SK-N-SH treated with all-trans-retinoic acid at 6 μM for 48 hours (cell line): ENCODE measurements around the gene FAM240B.

ENCODE experiments used
- ATAC-seq: fragments of 200-7000 bp; cut with Tn5 transposase; 3 replicates; pipeline ENCODE4 v1.9.1; 2020; ENCODE audit warnings: mild to moderate bottlenecking, moderate library complexity
- ARNTL ChIP-seq: fragments of 450-650 bp; formaldehyde crosslinking; IDR thresholded peaks from 2 replicates; pipeline ENCODE4 v1.5.0; 2020; ENCODE audit warnings: low read depth, mild to moderate bottlenecking, moderate library complexity, borderline replicate concordance
- BACH2 ChIP-seq: fragments of 250-450 bp; sonication (Bioruptor Pico); IDR thresholded peaks from 2 replicates; pipeline ENCODE4 v1.9.0; 2021; ENCODE audit warnings: mild to moderate bottlenecking, borderline replicate concordance
- CREB5 ChIP-seq: fragments of 250-450 bp; sonication (Bioruptor Pico); IDR thresholded peaks from 2 replicates; pipeline ENCODE4 v1.5.1; 2020; ENCODE audit warnings: low read depth, mild to moderate bottlenecking, moderate library complexity
- CSDC2 ChIP-seq: fragments of 250-450 bp; sonication (Bioruptor Pico); IDR thresholded peaks from 2 replicates; pipeline ENCODE4 v1.5.0; 2020; ENCODE audit warnings: mild to moderate bottlenecking, moderate library complexity
- CSRNP3 ChIP-seq: fragments of 250-450 bp; sonication (Bioruptor Pico); IDR thresholded peaks from 2 replicates; pipeline ENCODE4 v1.5.1; 2021; ENCODE audit warnings: mild to moderate bottlenecking, moderate library complexity
- ESRRG ChIP-seq: fragments of 250-450 bp; sonication (Bioruptor Pico); IDR thresholded peaks from 2 replicates; pipeline ENCODE4 v1.6.1; 2021; ENCODE audit warnings: mild to moderate bottlenecking
- GLIS3 ChIP-seq: fragments of 250-450 bp; sonication (Bioruptor Pico); IDR thresholded peaks from 2 replicates; pipeline ENCODE4 v1.5.0; 2020; ENCODE audit warnings: mild to moderate bottlenecking, moderate library complexity
- ISL1 ChIP-seq: fragments of 250-450 bp; sonication (Bioruptor Pico); IDR thresholded peaks from 2 replicates; pipeline ENCODE4 v2.1.2; 2022; ENCODE audit warnings: mild to moderate bottlenecking, moderate library complexity
- OSR1 ChIP-seq: fragments of 250-450 bp; sonication (Bioruptor Pico); IDR thresholded peaks from 2 replicates; pipeline ENCODE4 v1.8.0; 2022; ENCODE audit warnings: moderate library complexity, mild to moderate bottlenecking, inconsistent platforms
- PATZ1 ChIP-seq: fragments of 250-450 bp; sonication (Bioruptor Pico); IDR thresholded peaks from 2 replicates; pipeline ENCODE4 v1.8.0; 2020; ENCODE audit warnings: mild to moderate bottlenecking, moderate library complexity, borderline replicate concordance
- PPARA ChIP-seq: fragments of 250-450 bp; sonication (Bioruptor Pico); IDR thresholded peaks from 2 replicates; pipeline ENCODE4 v1.5.0; 2020; ENCODE audit warnings: mild to moderate bottlenecking, borderline replicate concordance
- RARB ChIP-seq: fragments of 250-450 bp; sonication (Bioruptor Pico); IDR thresholded peaks from 2 replicates; pipeline ENCODE4 v1.8.0; 2021; ENCODE audit warnings: mild to moderate bottlenecking, moderate library complexity
- SNAI2 ChIP-seq: fragments of 250-450 bp; sonication (Bioruptor Pico); IDR thresholded peaks from 2 replicates; pipeline ENCODE4 v1.5.0; 2020; ENCODE audit warnings: mild to moderate bottlenecking, moderate library complexity
- TCF4 ChIP-seq: fragments of 250-450 bp; sonication (Bioruptor Pico); IDR thresholded peaks from 2 replicates; pipeline ENCODE4 v1.8.0; 2021; ENCODE audit warnings: mild to moderate bottlenecking, moderate library complexity, borderline replicate concordance
- TOX ChIP-seq: fragments of 250-450 bp; sonication (Bioruptor Pico); IDR thresholded peaks from 2 replicates; pipeline ENCODE4 v1.8.0; 2021; ENCODE audit warnings: mild to moderate bottlenecking, moderate library complexity, borderline replicate concordance
- TSHZ2 ChIP-seq: fragments of 250-450 bp; sonication (Bioruptor Pico); IDR thresholded peaks from 2 replicates; pipeline ENCODE4 v1.5.0; 2020; ENCODE audit warnings: mild to moderate bottlenecking, moderate library complexity
- ZC3H10 ChIP-seq: fragments of 250-450 bp; sonication (Bioruptor Pico); IDR thresholded peaks from 2 replicates; pipeline ENCODE4 v1.5.1; 2021; ENCODE audit warnings: mild to moderate bottlenecking, moderate library complexity
- ZFP3 ChIP-seq: fragments of 250-450 bp; sonication (Bioruptor Pico); IDR thresholded peaks from 2 replicates; pipeline ENCODE4 v1.5.0; 2020; ENCODE audit warnings: mild to moderate bottlenecking, moderate library complexity
- ZFP30 ChIP-seq: fragments of 450-650 bp; formaldehyde crosslinking; IDR thresholded peaks from 2 replicates; pipeline ENCODE4 v1.5.0; 2022; ENCODE audit warnings: mild to moderate bottlenecking, moderate library complexity
- ZNF565 ChIP-seq: fragments of 450-650 bp; formaldehyde crosslinking; conservative IDR thresholded peaks from 2 replicates; pipeline ENCODE4 v1.5.0; 2020; ENCODE audit warnings: low read depth, mild to moderate bottlenecking, moderate library complexity
- ZNF8 ChIP-seq: fragments of 450-650 bp; formaldehyde crosslinking; IDR thresholded peaks from 2 replicates; pipeline ENCODE4 v1.5.0; 2020; ENCODE audit warnings: mild to moderate bottlenecking, moderate library complexity

The FAM240B gene

GRCh38 chr9:38656896-38657295, 63.0 kb downstream of the FAM240B start:
- no peak for TF ChIP-seq CSRNP3
- TF ChIP-seq TOX (CRISPR knock-in tag) = no peak
- no peak for TF ChIP-seq OSR1 (CRISPR knock-in tag)
- TF ChIP-seq ZNF565 = no peak
- TF ChIP-seq RARB (CRISPR knock-in tag) = no peak
- TF ChIP-seq ZNF8 (CRISPR knock-in tag) = no peak
- no peak for TF ChIP-seq TSHZ2 (CRISPR knock-in tag)
- TF ChIP-seq SNAI2 (CRISPR knock-in tag) = no peak
- TF ChIP-seq ARNTL (CRISPR knock-in tag) = no peak
- TF ChIP-seq TCF4 (CRISPR knock-in tag) = no peak
- no peak for TF ChIP-seq ZC3H10 (CRISPR knock-in tag)
- no peak for TF ChIP-seq PPARA
- no peak for TF ChIP-seq PATZ1
- no peak for TF ChIP-seq BACH2 (CRISPR knock-in tag)
- TF ChIP-seq ISL1 (CRISPR knock-in tag) = no peak
- no peak for TF ChIP-seq GLIS3 (CRISPR knock-in tag)
- no peak for TF ChIP-seq CSDC2 (CRISPR knock-in tag)
- no peak for ATAC-seq

- no peak for ATAC-seq
- TF ChIP-seq TCF4 (CRISPR knock-in tag) (no peak), ZFP30 (CRISPR knock-in tag) (no peak), ZNF565 (no peak), CREB5 (no peak), PPARA (no peak), ISL1 (CRISPR knock-in tag) (no peak), ZNF8 (CRISPR knock-in tag) (no peak), ZFP3 (CRISPR knock-in tag) (no peak)
Observed at GRCh38 chr9:38652486-38652885, 67.4 kb downstream of the FAM240B start.

- ATAC-seq = no peak
- TF ChIP-seq ZNF565 (no peak), ZFP3 (CRISPR knock-in tag) (no peak), PATZ1 (no peak), ARNTL (CRISPR knock-in tag) (no peak), ZFP30 (CRISPR knock-in tag) (no peak), ESRRG (CRISPR knock-in tag) (no peak), GLIS3 (CRISPR knock-in tag) (no peak), TCF4 (CRISPR knock-in tag) (no peak), ISL1 (CRISPR knock-in tag) (no peak), TSHZ2 (CRISPR knock-in tag) (no peak), TOX (CRISPR knock-in tag) (no peak), OSR1 (CRISPR knock-in tag) (no peak), SNAI2 (CRISPR knock-in tag) (no peak)
Observed at GRCh38 chr9:38652044-38652443, 67.9 kb downstream of the FAM240B start.
